ENCODE data around the gene SMIM22. TPM values are rescaled to one million over a fixed set of nuclear protein-coding genes. Genes with fewer than 3 reads are reported as not detected.

SMIM22 gene
- total and polyA plus RNA-seq, 2 of the 8 experiments (the other 6 are each of a cell fraction or from before 2014, with no cell fraction given) = not detected

- Histone ChIP-seq H3K9me3 (ENCODE audit: insufficient read depth in 2 of 2, low read depth in 1 of 2, low read length in 1 of 2) (no peaks in the 10 kb centered on the region), H3K79me1 (ENCODE audit: low read depth, low read length) (no peaks in the 10 kb centered on the region), H2BK120ac (replicated peaks; ENCODE audit: low read depth, low read length) (no peak overlapping the region), H3K4me2 (ENCODE audit: insufficient read depth in 1 of 2, low read depth in 2 of 2, low read length in 2 of 2) (no peak overlapping the region), H3K4me3 (ENCODE audit: extremely low read depth in 1 of 4, insufficient read depth in 2 of 4, low read depth in 3 of 4, low read length in 4 of 4) (no peak overlapping the region), H2BK15ac (ENCODE audit: low read length) (no peak overlapping the region), H3K9ac (replicated peaks in 1 of 4; ENCODE audit: extremely low read depth in 1 of 4, low read depth in 3 of 4, low read length in 3 of 4) (no peak overlapping the region), H2AFZ (ENCODE audit: low read length) (no peak overlapping the region), H3K18ac (ENCODE audit: extremely low read depth, low read length) (no peak overlapping the region), H3K4ac (replicated peaks; ENCODE audit: insufficient read length, low read depth, low read length) (no peak overlapping the region), H2BK5ac (ENCODE audit: low read depth, low read length) (no peak overlapping the region), H4K20me1 (replicated peaks in 1 of 2; ENCODE audit: control insufficient read depth in 1 of 2, insufficient read depth in 2 of 2, low read length in 2 of 2) (peaks cover 0 to 5% of the 10 kb centered on the region in 2 experiments), H4K8ac (ENCODE audit: extremely low read depth, insufficient read depth, low read length) (no peak overlapping the region), H3K14ac (ENCODE audit: insufficient read length) (no peak overlapping the region), H4K91ac (replicated peaks; ENCODE audit: insufficient read length, low read length) (no peak overlapping the region), H3K23me2 (ENCODE audit: low read depth, low read length) (peaks cover 6% of the 10 kb centered on the region; the same call in 1 of the 2 replicates), H3K27ac (ENCODE audit: low read depth, low read length) (no peak overlapping the region), H3K56ac (replicated peaks; ENCODE audit: insufficient read length, low read depth, low read length) (no peak overlapping the region), H2AK5ac (ENCODE audit: low read depth, low read length) (no peak overlapping the region), H2BK12ac (ENCODE audit: low read depth, low read length) (no peak overlapping the region), H3K4me1 (replicated peaks in 1 of 4; ENCODE audit: control insufficient read depth in 3 of 4, insufficient read depth in 4 of 4, low read length in 3 of 4) (peaks cover 0 to 6% (median 2%) of the 10 kb centered on the region in 4 experiments; a peak in 4 of 7 replicates), H3K79me2 (ENCODE audit: control insufficient read depth in 1 of 2, insufficient read depth in 2 of 2, low read length in 2 of 2) (no peaks in the 10 kb centered on the region), H3K23ac (ENCODE audit: insufficient read length) (no peak overlapping the region), H3K36me3 (ENCODE audit: control insufficient read depth in 2 of 4, insufficient read depth in 4 of 4, low read length in 3 of 4) (peaks cover 3 to 35% (median 14%) of the 10 kb centered on the region in 4 experiments; a peak in 7 of 8 replicates), H2BK20ac (ENCODE audit: low read length) (no peak overlapping the region), H3K27me3 (replicated peaks in 1 of 4; ENCODE audit: control insufficient read depth in 3 of 4, extremely low read depth in 1 of 4, insufficient read depth in 3 of 4, low read length in 3 of 4) (no peaks in the 10 kb centered on the region), H4K5ac (ENCODE audit: insufficient read length, low read depth, low read length) (no peak overlapping the region)
- CTCF ChIA-PET (ENCODE audit: partially characterized antibody) = interaction anchor here (0.6 to 1.4 kb wide), 5 partner anchors 11 to 150 kb away, joined by 3 to 5 read pairs (median 3); no protein-coding TSS in a partner anchor
- no peak for TF ChIP-seq MAFK (IDR thresholded peaks at IDR 0.05; ENCODE audit: low read depth, low read length)
- TF ChIP-seq, protein P1, sequence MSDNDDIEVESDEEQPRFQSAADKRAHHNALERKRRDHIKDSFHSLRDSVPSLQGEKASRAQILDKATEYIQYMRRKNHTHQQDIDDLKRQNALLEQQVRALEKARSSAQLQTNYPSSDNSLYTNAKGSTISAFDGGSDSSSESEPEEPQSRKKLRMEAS (IDR thresholded peaks at IDR 0.05) = no peak
- TF ChIP-seq GABPA (IDR thresholded peaks at IDR 0.05; ENCODE audit: borderline replicate concordance, insufficient read depth, low read length) = no peak
- no peak for FAIRE-seq
- WGBS, 2 experiments (ENCODE audit: extremely low coverage in 1 of 2, insufficient coverage in 1 of 2, insufficient read length in 1 of 2, insufficient replicate concordance in 2 of 2, low coverage in 1 of 2, low lambda C conversion rate in 2 of 2, missing lambda C conversion rate in 1 of 2) = 92% methylated on average over 6 of the region's 6 CpGs; no CpG with 5 or more reads in 1 of the 2 experiments
- POLR2A ChIA-PET (ENCODE audit: partially characterized antibody) = no interaction called here
- DNase-seq (ENCODE audit: low read depth in 1 of 2, low spot score in 2 of 2) = no peak
Observed at GRCh38 chr16:4806280-4806679, 11.1 kb downstream of the SMIM22 start.

Measured in H1 (cell line).